ENCODE data around the gene TXNRD1. TPM values are rescaled to one million over a fixed set of nuclear protein-coding genes. Genes with fewer than 3 reads are reported as not detected.

The TXNRD1 gene
- total RNA-seq, 1 experiment from 2014 or later: 327 TPM

DNA sequence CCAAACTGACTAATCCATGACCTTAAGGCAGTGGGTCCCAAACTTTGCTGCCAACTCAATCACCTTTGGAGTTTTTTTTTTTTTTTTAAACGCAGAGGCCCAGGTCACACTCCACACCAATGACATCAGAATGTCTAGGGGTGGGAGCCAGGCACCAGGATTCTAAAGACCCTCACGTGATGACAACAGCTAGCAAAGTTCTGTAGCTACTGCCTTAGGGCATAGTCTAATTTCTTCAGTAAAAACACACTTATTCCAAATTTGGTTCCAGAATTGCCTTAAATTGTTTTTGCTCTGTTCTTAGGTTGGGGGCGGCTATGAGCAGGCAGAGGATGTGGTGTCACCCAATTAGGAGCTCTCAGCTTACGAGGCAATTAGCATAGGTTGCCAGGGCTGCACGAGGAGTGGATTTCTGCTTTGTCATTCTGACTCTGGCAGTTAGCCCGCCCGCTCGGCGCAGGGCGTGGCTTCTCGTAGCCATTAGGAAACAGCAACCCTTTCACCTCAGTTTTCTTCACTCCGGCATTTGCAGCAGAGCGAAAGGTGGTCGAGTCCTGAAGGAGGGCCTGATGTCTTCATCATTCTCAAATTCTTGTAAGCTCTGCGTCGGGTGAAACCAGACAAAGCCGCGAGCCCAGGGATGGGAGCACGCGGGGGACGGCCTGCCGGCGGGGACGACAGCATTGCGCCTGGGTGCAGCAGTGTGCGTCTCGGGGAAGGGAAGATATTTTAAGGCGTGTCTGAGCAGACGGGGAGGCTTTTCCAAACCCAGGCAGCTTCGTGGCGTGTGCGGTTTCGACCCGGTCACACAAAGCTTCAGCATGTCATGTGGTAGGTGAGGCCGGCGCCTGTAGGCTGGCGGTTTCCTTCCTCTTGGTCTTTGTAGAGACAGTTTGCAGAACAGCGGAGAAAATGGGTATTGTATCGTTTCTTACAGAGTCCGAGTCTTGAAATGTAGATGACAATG lies 71.2 kb downstream of the TXNRD1 start:
- peak; percentile 96 for DNase-seq (ENCODE audit: low read depth, low spot score)
- POLR2A ChIA-PET: interaction anchor here (1.2 to 4.0 kb wide), 8 partner anchors 9 to 67 kb away, joined by 5 to 80 read pairs (median 10); no protein-coding TSS in a partner anchor
- Histone ChIP-seq H2AFZ (ENCODE audit: low read depth, low read length, poor library complexity, severe bottlenecking) (no peak overlapping the region), H3K4me2 (ENCODE audit: low read length) (peak overlapping the region; percentile 93), H3K9ac (ENCODE audit: low read length) (peak overlapping the region; percentile 96), H3K4me3 (replicated peaks in 1 of 2; ENCODE audit: low read depth in 1 of 2, low read length in 2 of 2) (peak overlapping the region; percentile 92 to 93), H3K9me3 (ENCODE audit: control insufficient read depth in 1 of 2, insufficient read depth in 1 of 2, low read depth in 1 of 2, low read length in 2 of 2) (no peaks in the 10 kb centered on the region), H3K79me2 (ENCODE audit: insufficient read depth, low read length) (peaks cover 50% of the 10 kb centered on the region), H3K36me3 (ENCODE audit: control insufficient read depth in 1 of 2, insufficient read depth in 2 of 2, low read length in 2 of 2) (peaks cover 6 to 26% of the 10 kb centered on the region in 2 experiments; a peak in 3 of 4 replicates), H4K20me1 (ENCODE audit: insufficient read depth) (peaks cover 7% of the 10 kb centered on the region; the same call in 1 of the 2 replicates), H3K4me1 (ENCODE audit: control insufficient read depth in 1 of 2, insufficient read depth in 2 of 2, low read length in 2 of 2) (peaks cover 26 to 72% of the 10 kb centered on the region in 2 experiments), H3K27me3 (ENCODE audit: insufficient read depth, low read length) (no peaks in the 10 kb centered on the region), H3K9me2 (ENCODE audit: insufficient read depth) (no peaks in the 10 kb centered on the region), H3K27ac (ENCODE audit: low read depth, low read length) (peak overlapping the region; percentile 96)
- CTCF ChIA-PET: interaction anchor here (0.6 to 1.6 kb wide), 2 partner anchors 33 to 67 kb away, joined by 3 read pairs; no protein-coding TSS in a partner anchor
- ATAC-seq: peak; percentile 84
- intact Hi-C loops (cut with micrococcal nuclease): loop anchor here (1.0 kb wide), 1 partner anchor 67 kb away; no protein-coding TSS in a partner anchor
- RAD21 ChIA-PET (ENCODE audit: low non-redundant PET in 1 of 2, low total read pairs in 2 of 2, uncharacterized antibody in 2 of 2, unreplicated experiment in 2 of 2): interaction anchor here (0.7 kb wide), 2 partner anchors 67 kb away, joined by 3 read pairs; no protein-coding TSS in a partner anchor
- BruUV-seq (replicated peaks): TSS peak; percentile 65
- no peak for TF ChIP-seq TCF7L2 (IDR thresholded peaks at IDR 0.05; ENCODE audit: borderline replicate concordance, extremely low read depth, insufficient read depth, insufficient read length)
- peak; percentile 94 for TF ChIP-seq POLR2AphosphoS5 (IDR thresholded peaks at IDR 0.05; ENCODE audit: low read depth, low read length)
- no peak for TF ChIP-seq ZNF274 (IDR thresholded peaks at IDR 0.05; ENCODE audit: low read depth, low read length)
- TF ChIP-seq, protein P1, sequence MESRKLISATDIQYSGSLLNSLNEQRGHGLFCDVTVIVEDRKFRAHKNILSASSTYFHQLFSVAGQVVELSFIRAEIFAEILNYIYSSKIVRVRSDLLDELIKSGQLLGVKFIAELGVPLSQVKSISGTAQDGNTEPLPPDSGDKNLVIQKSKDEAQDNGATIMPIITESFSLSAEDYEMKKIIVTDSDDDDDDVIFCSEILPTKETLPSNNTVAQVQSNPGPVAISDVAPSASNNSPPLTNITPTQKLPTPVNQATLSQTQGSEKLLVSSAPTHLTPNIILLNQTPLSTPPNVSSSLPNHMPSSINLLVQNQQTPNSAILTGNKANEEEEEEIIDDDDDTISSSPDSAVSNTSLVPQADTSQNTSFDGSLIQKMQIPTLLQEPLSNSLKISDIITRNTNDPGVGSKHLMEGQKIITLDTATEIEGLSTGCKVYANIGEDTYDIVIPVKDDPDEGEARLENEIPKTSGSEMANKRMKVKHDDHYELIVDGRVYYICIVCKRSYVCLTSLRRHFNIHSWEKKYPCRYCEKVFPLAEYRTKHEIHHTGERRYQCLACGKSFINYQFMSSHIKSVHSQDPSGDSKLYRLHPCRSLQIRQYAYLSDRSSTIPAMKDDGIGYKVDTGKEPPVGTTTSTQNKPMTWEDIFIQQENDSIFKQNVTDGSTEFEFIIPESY (IDR thresholded peaks at IDR 0.05; ENCODE audit: extremely low read depth, insufficient replicate concordance, low read length): no peak
- TF ChIP-seq EZH2 (IDR thresholded peaks at IDR 0.05): no peak
- no peak for TF ChIP-seq EZH2phosphoT487 (IDR thresholded peaks at IDR 0.05; ENCODE audit: borderline replicate concordance)
- TF ChIP-seq, protein P2, sequence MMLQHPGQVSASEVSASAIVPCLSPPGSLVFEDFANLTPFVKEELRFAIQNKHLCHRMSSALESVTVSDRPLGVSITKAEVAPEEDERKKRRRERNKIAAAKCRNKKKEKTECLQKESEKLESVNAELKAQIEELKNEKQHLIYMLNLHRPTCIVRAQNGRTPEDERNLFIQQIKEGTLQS (IDR thresholded peaks at IDR 0.05): no peak
- peak; percentile 3; the same call in 1 of the 2 replicates for TF ChIP-seq SRF (IDR thresholded peaks at IDR 0.05; ENCODE audit: low read depth)
- peak; percentile 51; the same call in 1 of the 2 replicates for TF ChIP-seq CBX3 (IDR thresholded peaks at IDR 0.05; ENCODE audit: low read depth)
- no peak; the same call in 1 of the 2 replicates for TF ChIP-seq JUND (IDR thresholded peaks at IDR 0.05)
- peak; percentile 87 for TF ChIP-seq POLR2A (IDR thresholded peaks at IDR 0.05; ENCODE audit: borderline replicate concordance, extremely low read depth, insufficient read depth, insufficient read length)
- peak; percentile 66 for TF ChIP-seq CEBPB (IDR thresholded peaks at IDR 0.05; ENCODE audit: low read depth)
- peak; percentile 82 for TF ChIP-seq SP1 (IDR thresholded peaks at IDR 0.05; ENCODE audit: low read depth)
- TF ChIP-seq, protein P3, sequence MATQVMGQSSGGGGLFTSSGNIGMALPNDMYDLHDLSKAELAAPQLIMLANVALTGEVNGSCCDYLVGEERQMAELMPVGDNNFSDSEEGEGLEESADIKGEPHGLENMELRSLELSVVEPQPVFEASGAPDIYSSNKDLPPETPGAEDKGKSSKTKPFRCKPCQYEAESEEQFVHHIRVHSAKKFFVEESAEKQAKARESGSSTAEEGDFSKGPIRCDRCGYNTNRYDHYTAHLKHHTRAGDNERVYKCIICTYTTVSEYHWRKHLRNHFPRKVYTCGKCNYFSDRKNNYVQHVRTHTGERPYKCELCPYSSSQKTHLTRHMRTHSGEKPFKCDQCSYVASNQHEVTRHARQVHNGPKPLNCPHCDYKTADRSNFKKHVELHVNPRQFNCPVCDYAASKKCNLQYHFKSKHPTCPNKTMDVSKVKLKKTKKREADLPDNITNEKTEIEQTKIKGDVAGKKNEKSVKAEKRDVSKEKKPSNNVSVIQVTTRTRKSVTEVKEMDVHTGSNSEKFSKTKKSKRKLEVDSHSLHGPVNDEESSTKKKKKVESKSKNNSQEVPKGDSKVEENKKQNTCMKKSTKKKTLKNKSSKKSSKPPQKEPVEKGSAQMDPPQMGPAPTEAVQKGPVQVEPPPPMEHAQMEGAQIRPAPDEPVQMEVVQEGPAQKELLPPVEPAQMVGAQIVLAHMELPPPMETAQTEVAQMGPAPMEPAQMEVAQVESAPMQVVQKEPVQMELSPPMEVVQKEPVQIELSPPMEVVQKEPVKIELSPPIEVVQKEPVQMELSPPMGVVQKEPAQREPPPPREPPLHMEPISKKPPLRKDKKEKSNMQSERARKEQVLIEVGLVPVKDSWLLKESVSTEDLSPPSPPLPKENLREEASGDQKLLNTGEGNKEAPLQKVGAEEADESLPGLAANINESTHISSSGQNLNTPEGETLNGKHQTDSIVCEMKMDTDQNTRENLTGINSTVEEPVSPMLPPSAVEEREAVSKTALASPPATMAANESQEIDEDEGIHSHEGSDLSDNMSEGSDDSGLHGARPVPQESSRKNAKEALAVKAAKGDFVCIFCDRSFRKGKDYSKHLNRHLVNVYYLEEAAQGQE (IDR thresholded peaks at IDR 0.05; ENCODE audit: low read depth): no peak
- TF ChIP-seq EGR1 (IDR thresholded peaks at IDR 0.05; ENCODE audit: low read depth): 0 out of 2 replicates have a peak, but pooled peaks have one; percentile 33
- peak; percentile 82; the same call in 1 of the 2 replicates for TF ChIP-seq FOSL1 (IDR thresholded peaks at IDR 0.05; ENCODE audit: low read depth)
- TF ChIP-seq, protein P4, sequence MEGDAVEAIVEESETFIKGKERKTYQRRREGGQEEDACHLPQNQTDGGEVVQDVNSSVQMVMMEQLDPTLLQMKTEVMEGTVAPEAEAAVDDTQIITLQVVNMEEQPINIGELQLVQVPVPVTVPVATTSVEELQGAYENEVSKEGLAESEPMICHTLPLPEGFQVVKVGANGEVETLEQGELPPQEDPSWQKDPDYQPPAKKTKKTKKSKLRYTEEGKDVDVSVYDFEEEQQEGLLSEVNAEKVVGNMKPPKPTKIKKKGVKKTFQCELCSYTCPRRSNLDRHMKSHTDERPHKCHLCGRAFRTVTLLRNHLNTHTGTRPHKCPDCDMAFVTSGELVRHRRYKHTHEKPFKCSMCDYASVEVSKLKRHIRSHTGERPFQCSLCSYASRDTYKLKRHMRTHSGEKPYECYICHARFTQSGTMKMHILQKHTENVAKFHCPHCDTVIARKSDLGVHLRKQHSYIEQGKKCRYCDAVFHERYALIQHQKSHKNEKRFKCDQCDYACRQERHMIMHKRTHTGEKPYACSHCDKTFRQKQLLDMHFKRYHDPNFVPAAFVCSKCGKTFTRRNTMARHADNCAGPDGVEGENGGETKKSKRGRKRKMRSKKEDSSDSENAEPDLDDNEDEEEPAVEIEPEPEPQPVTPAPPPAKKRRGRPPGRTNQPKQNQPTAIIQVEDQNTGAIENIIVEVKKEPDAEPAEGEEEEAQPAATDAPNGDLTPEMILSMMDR (IDR thresholded peaks at IDR 0.05 in 2 of 3, conservative IDR thresholded peaks at IDR 0.05 in 1 of 3; ENCODE audit: borderline replicate concordance in 1 of 3, insufficient read depth in 1 of 3, low read depth in 2 of 3, low read length in 2 of 3): no peak
